ENCODE results near the gene HBB. TPM values are rescaled to one million over a fixed set of nuclear protein-coding genes. Genes with fewer than 3 reads are reported as not detected.

Gene HBB
- total and polyA plus RNA-seq, 4 donors = 132 to 2,002 (median 659) TPM

DNA sequence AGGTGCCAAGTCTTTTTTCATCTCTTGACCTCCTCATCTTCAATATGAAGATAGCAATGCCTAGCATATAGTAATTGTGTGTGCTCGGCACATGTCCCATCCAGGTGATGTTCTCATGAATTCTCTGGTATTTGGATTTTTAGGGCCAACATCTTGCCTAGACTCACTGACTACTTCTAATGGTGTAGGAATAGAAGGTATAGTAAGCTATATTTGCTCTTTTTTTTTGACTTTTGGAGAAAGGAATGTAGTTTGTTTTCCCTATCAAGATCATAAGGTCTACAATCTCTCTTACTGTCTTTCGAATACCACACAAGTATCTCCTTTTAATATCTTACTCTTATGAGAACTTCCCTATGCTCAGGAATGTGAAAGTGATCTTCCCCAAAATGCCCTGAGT lies 4.2 kb upstream of the HBB start:
- DNase-seq (ENCODE audit: low read depth in 4 of 6, low spot score in 6 of 6) = no peak
- Histone ChIP-seq H3K36me3 (ENCODE audit: control insufficient read depth, insufficient read depth, low read length) (no peaks in the 10 kb centered on the region), H3K27me3 (ENCODE audit: control insufficient read depth, insufficient read depth, low read length) (no peaks in the 10 kb centered on the region), H3K4me1 (ENCODE audit: control insufficient read depth, insufficient read depth, low read length) (no peaks in the 10 kb centered on the region), H3K9me3 (ENCODE audit: control insufficient read depth, insufficient read depth, low read length) (no peaks in the 10 kb centered on the region), H3K4me3 (ENCODE audit: low read depth, low read length) (no peak overlapping the region), H3K27ac (ENCODE audit: low read depth, low read length) (no peak overlapping the region)
- WGBS (ENCODE audit: insufficient coverage) = no CpG with 5 or more reads among the region's 2 CpGs

DNA sequence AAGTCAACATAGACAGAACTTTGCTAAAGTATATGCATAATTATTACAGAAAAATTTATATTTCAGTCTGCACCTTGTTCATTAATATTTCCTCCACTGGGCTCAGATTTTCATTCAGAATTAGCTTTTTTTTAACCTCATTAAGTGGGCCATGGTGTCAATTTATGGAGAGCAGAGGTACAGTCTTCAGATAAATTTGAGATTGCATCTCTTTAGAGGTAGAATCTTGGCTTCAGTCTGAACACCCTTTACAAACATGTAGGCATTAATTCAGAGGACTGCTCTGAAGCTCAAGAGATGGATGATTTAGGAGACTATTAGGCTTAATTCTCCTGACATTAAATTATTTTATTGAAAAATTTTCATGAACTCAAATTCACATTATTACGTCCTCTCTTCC lies 3.4 kb upstream of the HBB start:
- H3K36me3 ChIP-seq (ENCODE audit: control insufficient read depth, insufficient read depth, low read length) = no peaks in the 10 kb centered on the region
- H3K4me3 ChIP-seq (ENCODE audit: low read depth, low read length) = no peak overlapping the region
- H3K9me3 ChIP-seq (ENCODE audit: control insufficient read depth, insufficient read depth, low read length) = no peaks in the 10 kb centered on the region
- no peak overlapping the region for H3K27ac ChIP-seq (ENCODE audit: low read depth, low read length)
- no peak for DNase-seq (ENCODE audit: low read depth in 4 of 6, low spot score in 6 of 6)
- H3K4me1 ChIP-seq (ENCODE audit: control insufficient read depth, insufficient read depth, low read length) = no peaks in the 10 kb centered on the region
- no CpG with 5 or more reads among the region's 1 CpG for WGBS (ENCODE audit: insufficient coverage)
- no peaks in the 10 kb centered on the region for H3K27me3 ChIP-seq (ENCODE audit: control insufficient read depth, insufficient read depth, low read length)

DNA sequence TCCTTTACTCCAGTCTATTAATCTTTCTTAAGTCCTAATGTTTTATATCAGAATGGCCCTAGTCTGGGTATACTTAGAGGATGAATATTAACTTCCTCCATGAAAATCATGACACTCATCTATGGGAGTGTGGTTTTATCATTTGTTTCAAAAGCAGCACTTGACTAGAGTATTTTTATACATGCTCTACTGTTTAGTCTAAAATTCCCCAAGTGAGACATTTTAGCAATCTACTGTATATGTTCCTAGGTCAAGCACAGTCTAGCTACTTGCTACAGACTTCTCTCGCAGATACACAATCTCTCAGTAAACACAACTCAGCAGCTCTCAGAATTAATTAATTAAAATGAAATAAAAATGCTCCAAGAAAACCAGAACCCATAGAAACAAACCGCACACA lies 2.9 kb upstream of the HBB start:
- WGBS (ENCODE audit: insufficient coverage) = no CpG with 5 or more reads among the region's 2 CpGs
- Histone ChIP-seq H3K27me3 (ENCODE audit: control insufficient read depth, insufficient read depth, low read length) (no peaks in the 10 kb centered on the region), H3K36me3 (ENCODE audit: control insufficient read depth, insufficient read depth, low read length) (no peaks in the 10 kb centered on the region), H3K9me3 (ENCODE audit: control insufficient read depth, insufficient read depth, low read length) (no peaks in the 10 kb centered on the region), H3K4me1 (ENCODE audit: control insufficient read depth, insufficient read depth, low read length) (no peaks in the 10 kb centered on the region), H3K4me3 (ENCODE audit: low read depth, low read length) (no peak overlapping the region), H3K27ac (ENCODE audit: low read depth, low read length) (no peak overlapping the region)
- DNase-seq (ENCODE audit: low read depth in 4 of 6, low spot score in 6 of 6) = no peak

DNA sequence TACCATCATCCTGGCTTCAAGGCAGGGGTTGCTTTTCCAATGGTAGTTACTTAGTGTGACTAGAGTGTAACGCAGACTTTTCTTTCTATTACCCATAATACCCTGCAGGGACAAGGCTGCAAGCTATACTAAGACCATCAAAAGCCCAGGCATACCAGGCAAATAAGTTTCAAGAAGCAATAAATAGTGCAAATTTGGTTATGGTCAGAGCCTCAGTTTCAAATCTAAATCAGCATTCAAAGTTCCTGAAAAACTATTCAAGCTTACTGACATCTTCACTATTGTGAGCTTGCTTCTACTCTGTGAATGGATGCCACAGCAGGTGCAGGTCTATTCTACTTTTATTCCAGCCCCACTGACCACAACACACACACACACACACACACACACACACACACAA lies 2.5 kb upstream of the HBB start:
- Histone ChIP-seq H3K27ac (ENCODE audit: low read depth, low read length) (no peak overlapping the region), H3K4me1 (ENCODE audit: control insufficient read depth, insufficient read depth, low read length) (no peaks in the 10 kb centered on the region), H3K27me3 (ENCODE audit: control insufficient read depth, insufficient read depth, low read length) (no peaks in the 10 kb centered on the region), H3K36me3 (ENCODE audit: control insufficient read depth, insufficient read depth, low read length) (no peaks in the 10 kb centered on the region), H3K9me3 (ENCODE audit: control insufficient read depth, insufficient read depth, low read length) (no peaks in the 10 kb centered on the region), H3K4me3 (ENCODE audit: low read depth, low read length) (no peak overlapping the region)
- no CpG with 5 or more reads among the region's 1 CpG for WGBS (ENCODE audit: insufficient coverage)
- DNase-seq (ENCODE audit: low read depth in 4 of 6, low spot score in 6 of 6) = no peak

DNA sequence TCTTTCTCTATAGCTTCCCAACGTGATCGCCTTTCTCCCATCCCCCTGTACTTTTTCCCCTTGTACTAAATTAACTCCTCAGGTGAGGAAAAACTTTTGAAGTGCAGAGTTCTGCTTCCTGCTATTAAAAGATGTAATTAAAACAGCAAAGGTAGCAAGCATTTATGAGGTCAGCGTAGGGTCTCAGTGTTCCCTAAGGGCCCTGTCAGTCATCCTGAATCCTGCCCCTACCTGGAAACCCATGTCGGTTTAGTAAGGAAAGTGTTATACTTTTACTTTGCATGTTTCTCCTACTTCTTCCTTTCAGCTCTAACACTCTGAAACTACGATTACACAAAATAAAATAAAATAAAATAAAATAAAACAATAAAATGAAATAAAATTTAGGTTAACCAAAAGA lies 1.3 kb upstream of the HBB start:
- no CpG with 5 or more reads among the region's 5 CpGs for WGBS (ENCODE audit: insufficient coverage)
- no peaks in the 10 kb centered on the region for H3K36me3 ChIP-seq (ENCODE audit: control insufficient read depth, insufficient read depth, low read length)
- DNase-seq (ENCODE audit: low read depth in 4 of 6, low spot score in 6 of 6) = no peak
- H3K4me1 ChIP-seq (ENCODE audit: control insufficient read depth, insufficient read depth, low read length) = no peaks in the 10 kb centered on the region
- no peaks in the 10 kb centered on the region for H3K27me3 ChIP-seq (ENCODE audit: control insufficient read depth, insufficient read depth, low read length)
- no peaks in the 10 kb centered on the region for H3K9me3 ChIP-seq (ENCODE audit: control insufficient read depth, insufficient read depth, low read length)
- H3K27ac ChIP-seq (ENCODE audit: low read depth, low read length) = no peak overlapping the region
- no peak overlapping the region for H3K4me3 ChIP-seq (ENCODE audit: low read depth, low read length)

DNA sequence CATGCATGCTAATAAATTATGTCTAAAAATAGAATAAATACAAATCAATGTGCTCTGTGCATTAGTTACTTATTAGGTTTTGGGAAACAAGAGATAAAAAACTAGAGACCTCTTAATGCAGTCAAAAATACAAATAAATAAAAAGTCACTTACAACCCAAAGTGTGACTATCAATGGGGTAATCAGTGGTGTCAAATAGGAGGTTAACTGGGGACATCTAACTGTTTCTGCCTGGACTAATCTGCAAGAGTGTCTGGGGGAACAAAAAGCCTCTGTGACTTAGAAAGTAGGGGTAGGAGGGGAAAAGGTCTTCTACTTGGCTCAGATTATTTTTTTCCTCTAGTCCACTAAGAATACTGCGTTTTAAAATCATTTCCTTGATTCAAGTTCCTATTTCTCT lies 810 bp upstream of the HBB start:
- Histone ChIP-seq H3K27ac (ENCODE audit: low read depth, low read length) (no peak overlapping the region), H3K27me3 (ENCODE audit: control insufficient read depth, insufficient read depth, low read length) (no peaks in the 10 kb centered on the region), H3K9me3 (ENCODE audit: control insufficient read depth, insufficient read depth, low read length) (no peaks in the 10 kb centered on the region), H3K36me3 (ENCODE audit: control insufficient read depth, insufficient read depth, low read length) (no peaks in the 10 kb centered on the region), H3K4me1 (ENCODE audit: control insufficient read depth, insufficient read depth, low read length) (no peaks in the 10 kb centered on the region), H3K4me3 (ENCODE audit: low read depth, low read length) (no peak overlapping the region)
- no peak for DNase-seq (ENCODE audit: low read depth in 4 of 6, low spot score in 6 of 6)
- WGBS (ENCODE audit: insufficient coverage) = no CpG with 5 or more reads among the region's 1 CpG

DNA sequence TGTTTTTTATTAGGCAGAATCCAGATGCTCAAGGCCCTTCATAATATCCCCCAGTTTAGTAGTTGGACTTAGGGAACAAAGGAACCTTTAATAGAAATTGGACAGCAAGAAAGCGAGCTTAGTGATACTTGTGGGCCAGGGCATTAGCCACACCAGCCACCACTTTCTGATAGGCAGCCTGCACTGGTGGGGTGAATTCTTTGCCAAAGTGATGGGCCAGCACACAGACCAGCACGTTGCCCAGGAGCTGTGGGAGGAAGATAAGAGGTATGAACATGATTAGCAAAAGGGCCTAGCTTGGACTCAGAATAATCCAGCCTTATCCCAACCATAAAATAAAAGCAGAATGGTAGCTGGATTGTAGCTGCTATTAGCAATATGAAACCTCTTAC lies 1.4 kb downstream of the HBB start:
- H3K4me1 ChIP-seq (ENCODE audit: control insufficient read depth, insufficient read depth, low read length) = no peaks in the 10 kb centered on the region
- no peaks in the 10 kb centered on the region for H3K9me3 ChIP-seq (ENCODE audit: control insufficient read depth, insufficient read depth, low read length)
- H3K36me3 ChIP-seq (ENCODE audit: control insufficient read depth, insufficient read depth, low read length) = no peaks in the 10 kb centered on the region
- 50% methylated on average over 1 of the region's 2 CpGs for WGBS (ENCODE audit: insufficient coverage)
- H3K4me3 ChIP-seq (ENCODE audit: low read depth, low read length) = no peak overlapping the region
- H3K27ac ChIP-seq (ENCODE audit: low read depth, low read length) = no peak overlapping the region
- no peaks in the 10 kb centered on the region for H3K27me3 ChIP-seq (ENCODE audit: control insufficient read depth, insufficient read depth, low read length)
- no peak for DNase-seq (ENCODE audit: low read depth in 4 of 6, low spot score in 6 of 6)

DNA sequence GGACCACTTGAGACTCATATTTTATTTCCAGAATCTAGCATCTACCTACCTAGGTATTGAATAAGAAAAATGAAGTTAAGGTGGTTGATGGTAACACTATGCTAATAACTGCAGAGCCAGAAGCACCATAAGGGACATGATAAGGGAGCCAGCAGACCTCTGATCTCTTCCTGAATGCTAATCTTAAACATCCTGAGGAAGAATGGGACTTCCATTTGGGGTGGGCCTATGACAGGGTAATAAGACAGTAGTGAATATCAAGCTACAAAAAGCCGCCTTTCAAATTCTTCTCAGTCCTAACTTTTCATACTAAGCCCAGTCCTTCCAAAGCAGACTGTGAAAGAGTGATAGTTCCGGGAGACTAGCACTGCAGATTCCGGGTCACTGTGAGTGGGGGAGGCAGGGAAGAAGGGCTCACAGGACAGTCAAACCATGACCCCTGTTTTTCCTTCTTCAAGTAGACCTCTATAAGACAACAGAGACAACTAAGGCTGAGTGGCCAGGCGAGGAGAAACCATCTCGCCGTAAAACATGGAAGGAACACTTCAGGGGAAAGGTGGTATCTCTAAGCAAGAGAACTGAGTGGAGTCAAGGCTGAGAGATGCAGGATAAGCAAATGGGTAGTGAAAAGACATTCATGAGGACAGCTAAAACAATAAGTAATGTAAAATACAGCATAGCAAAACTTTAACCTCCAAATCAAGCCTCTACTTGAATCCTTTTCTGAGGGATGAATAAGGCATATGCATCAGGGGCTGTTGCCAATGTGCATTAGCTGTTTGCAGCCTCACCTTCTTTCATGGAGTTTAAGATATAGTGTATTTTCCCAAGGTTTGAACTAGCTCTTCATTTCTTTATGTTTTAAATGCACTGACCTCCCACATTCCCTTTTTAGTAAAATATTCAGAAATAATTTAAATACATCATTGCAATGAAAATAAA lies 2.1 kb downstream of the HBB start:
- no peak for DNase-seq (ENCODE audit: low read depth in 4 of 6, low spot score in 6 of 6)

DNA sequence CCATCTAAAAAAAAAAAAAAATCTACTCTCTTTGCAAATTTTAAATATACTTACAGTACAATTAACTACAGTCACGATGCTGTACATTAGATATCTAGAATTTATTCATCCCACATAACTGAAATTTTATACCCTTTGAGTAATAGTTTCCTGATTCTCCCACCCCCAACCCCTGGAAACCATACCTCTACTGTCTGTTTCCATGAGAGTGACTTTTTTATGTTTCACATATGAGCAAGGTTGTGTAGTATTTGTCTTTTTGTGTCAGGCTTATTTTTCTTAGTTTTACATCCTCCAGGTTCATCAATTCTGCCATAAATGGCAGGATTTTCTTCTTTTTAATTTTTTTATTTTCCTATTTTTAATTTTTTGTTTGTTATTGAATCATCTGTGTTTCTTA lies 3.2 kb downstream of the HBB start:
- WGBS (ENCODE audit: insufficient coverage) = no CpG with 5 or more reads among the region's 1 CpG
- no peak overlapping the region for H3K4me3 ChIP-seq (ENCODE audit: low read depth, low read length)
- no peaks in the 10 kb centered on the region for H3K27me3 ChIP-seq (ENCODE audit: control insufficient read depth, insufficient read depth, low read length)
- no peaks in the 10 kb centered on the region for H3K4me1 ChIP-seq (ENCODE audit: control insufficient read depth, insufficient read depth, low read length)
- no peaks in the 10 kb centered on the region for H3K9me3 ChIP-seq (ENCODE audit: control insufficient read depth, insufficient read depth, low read length)
- no peaks in the 10 kb centered on the region for H3K36me3 ChIP-seq (ENCODE audit: control insufficient read depth, insufficient read depth, low read length)
- DNase-seq (ENCODE audit: low read depth in 4 of 6, low spot score in 6 of 6) = no peak
- no peak overlapping the region for H3K27ac ChIP-seq (ENCODE audit: low read depth, low read length)

More for the DNA sequence above, 2.1 kb downstream of the HBB start:
- no peaks in the 10 kb centered on the region for H3K36me3 ChIP-seq (ENCODE audit: control insufficient read depth, insufficient read depth, low read length)
- H3K9me3 ChIP-seq (ENCODE audit: control insufficient read depth, insufficient read depth, low read length) = no peaks in the 10 kb centered on the region
- no peaks in the 10 kb centered on the region for H3K27me3 ChIP-seq (ENCODE audit: control insufficient read depth, insufficient read depth, low read length)
- H3K27ac ChIP-seq (ENCODE audit: low read depth, low read length) = no peak overlapping the region
- H3K4me1 ChIP-seq (ENCODE audit: control insufficient read depth, insufficient read depth, low read length) = no peaks in the 10 kb centered on the region
- no peak overlapping the region for H3K4me3 ChIP-seq (ENCODE audit: low read depth, low read length)
- WGBS (ENCODE audit: insufficient coverage) = 93% methylated on average over 3 of the region's 6 CpGs

DNA sequence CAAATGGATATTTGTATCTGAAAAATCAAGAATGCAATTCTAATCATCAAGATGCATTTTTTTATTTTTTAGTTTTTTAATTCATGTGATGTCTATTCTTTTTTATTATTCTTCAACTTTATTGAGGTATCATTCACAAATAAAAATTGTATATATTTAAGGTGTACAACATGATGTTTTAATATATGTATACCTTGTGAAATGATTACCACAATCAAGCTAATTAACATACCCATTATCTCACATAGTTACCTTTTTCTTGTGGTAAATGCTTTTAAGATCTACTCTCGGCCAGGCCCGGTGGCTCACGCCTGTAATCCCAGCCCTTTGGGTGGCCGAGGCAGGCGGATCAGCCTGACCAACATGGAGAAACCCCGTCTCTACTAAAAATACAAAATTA lies 3.7 kb downstream of the HBB start:
- Histone ChIP-seq H3K27me3 (ENCODE audit: control insufficient read depth, insufficient read depth, low read length) (no peaks in the 10 kb centered on the region), H3K36me3 (ENCODE audit: control insufficient read depth, insufficient read depth, low read length) (no peaks in the 10 kb centered on the region), H3K4me1 (ENCODE audit: control insufficient read depth, insufficient read depth, low read length) (no peaks in the 10 kb centered on the region), H3K27ac (ENCODE audit: low read depth, low read length) (no peak overlapping the region), H3K4me3 (ENCODE audit: low read depth, low read length) (no peak overlapping the region), H3K9me3 (ENCODE audit: control insufficient read depth, insufficient read depth, low read length) (no peaks in the 10 kb centered on the region)
- no peak for DNase-seq (ENCODE audit: low read depth in 4 of 6, low spot score in 6 of 6)
- 86% methylated on average over 6 of the region's 6 CpGs for WGBS (ENCODE audit: insufficient coverage)

Data from spinal cord (tissue), 10 donors.